Endothelial cell of hepatic sinusoid (primary cell): ENCODE data around the gene COL7A1.

Experiments used
- in situ Hi-C: cut with HindIII; loops from 2 replicates; pipeline ENCODE4 v1.10.0; 2017; ENCODE audit warnings: low sequenced_read_pairs

Gene COL7A1

DNA sequence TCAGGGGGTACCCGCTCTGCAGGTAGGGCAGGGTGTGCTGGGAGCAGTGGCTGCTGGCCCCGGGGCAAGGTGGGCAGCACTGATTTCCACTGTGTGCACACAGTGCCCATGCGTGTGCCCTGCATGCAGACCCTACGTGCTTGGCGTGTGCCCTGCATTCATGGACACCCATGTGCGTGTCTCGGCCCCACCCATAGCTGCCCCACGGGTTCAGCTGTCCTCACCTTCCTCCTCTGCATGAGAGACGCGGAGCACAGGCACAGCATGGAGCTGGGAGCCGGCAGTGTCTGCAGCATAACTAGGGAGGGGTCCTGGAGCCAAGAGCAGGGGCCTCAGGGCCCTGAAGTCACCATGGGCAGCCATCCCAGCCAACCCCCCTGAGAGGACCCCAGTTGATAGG lies 29.9 kb downstream of the COL7A1 start:
- in situ Hi-C loops: no loop called here

DNA sequence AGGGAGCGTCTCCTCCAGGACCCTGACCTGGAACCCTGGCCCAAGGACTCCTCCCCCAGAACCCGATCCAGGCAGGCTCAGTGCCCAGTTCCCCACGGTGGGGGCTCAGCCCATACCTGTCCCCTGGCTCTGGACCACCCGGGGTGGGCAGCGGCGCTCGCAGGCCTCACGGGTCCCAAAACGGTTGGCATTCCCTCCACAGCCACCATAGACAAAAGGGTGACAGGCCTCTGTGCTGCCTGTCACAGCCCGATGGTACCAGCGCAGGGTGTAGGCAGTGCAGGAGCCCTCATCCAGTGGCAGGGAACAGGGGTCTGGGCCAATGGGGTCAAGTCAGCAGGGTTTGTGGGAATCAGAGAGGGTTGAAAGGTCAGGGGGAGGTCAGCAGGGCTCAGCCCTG lies 30.5 kb downstream of the COL7A1 start:
- in situ Hi-C loops: no loop called here

DNA sequence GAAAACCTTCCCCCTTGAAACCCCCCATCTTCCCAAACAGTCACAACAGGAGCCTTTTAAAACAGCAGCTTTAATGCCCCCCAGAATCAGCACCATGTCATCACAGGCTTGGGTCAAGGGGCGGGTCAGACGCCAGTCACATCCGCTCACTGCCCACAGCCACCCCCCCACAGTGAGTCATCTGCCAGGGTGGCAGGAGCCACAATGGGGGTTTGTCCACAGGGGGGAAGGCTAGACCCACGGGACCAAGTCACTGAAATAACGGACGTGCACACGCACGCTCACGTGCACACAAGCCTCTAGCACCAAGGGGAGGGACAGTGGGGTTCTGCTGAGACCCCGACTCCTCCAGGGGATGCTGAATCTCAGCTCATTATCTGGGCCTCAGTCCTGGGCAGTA lies 31.1 kb downstream of the COL7A1 start:
- in situ Hi-C loops: no loop called here

DNA sequence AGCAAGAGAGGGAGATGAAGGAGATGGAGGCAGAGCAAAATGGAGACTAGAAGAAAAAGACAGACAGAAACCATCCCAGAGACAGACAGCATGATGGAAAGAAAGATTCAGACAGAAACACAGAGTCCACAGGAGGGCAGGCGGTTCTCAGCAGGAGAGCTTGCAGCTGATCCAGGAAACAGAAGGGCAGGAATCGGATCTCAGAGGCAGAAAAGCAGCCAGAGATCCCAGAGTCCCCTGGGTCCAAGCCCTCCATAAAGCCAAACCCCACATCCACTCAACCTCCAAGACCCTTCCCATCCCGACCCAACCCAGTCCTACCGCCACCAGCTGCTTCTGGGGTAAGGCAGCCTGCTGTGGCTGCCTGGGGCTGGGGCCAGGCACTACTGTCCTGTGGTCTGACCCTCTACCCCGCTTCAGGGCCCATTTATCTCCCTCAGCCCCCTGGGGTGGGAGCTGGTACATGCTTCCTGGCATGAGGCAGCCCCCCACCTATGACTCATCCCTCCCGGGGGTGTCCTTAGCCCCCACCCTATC lies 31.7 kb downstream of the COL7A1 start, which contains the start of gene UCN2:
Gene UCN2, minus strand, starts transcription at position 400 of the 537 bp plus-strand sequence. CDS start 657 bp downstream, outside the sequence.
- in situ Hi-C loops: no loop called here

DNA sequence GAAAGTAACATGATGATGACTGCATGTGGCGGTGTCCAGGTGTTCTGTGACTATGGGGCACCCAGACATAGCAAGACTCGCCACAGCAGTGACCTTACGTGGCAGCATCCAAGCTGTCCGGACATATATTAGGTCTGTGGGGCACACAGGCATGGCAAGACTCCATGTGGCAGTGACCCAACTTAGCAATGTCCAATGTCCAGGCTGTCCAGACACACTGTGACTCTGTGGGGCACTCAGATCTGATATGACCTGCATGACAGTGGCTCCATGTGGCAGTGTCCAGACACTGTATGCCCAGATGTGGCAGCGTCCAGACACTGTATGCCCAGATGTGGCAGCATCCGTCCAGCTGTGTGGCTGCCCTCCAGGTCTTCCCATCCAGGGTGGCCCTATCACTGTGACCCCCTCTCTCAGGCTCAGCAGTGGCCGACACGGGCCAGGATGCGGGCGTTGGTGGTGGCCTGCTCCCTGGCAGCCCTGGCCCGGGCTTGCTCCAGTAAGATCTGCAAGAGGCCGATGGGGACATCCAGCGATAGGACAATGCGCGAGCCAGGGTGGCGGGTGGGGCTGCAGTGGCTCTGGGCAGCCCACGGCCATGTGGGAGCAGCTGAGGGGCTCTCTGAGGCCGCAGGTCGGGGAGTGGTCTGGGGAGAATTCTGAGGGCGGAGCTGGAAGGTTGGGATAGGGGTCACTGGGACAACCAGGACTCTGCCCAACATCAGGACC lies 32.6 kb downstream of the COL7A1 start:
- in situ Hi-C loops: no loop called here

DNA sequence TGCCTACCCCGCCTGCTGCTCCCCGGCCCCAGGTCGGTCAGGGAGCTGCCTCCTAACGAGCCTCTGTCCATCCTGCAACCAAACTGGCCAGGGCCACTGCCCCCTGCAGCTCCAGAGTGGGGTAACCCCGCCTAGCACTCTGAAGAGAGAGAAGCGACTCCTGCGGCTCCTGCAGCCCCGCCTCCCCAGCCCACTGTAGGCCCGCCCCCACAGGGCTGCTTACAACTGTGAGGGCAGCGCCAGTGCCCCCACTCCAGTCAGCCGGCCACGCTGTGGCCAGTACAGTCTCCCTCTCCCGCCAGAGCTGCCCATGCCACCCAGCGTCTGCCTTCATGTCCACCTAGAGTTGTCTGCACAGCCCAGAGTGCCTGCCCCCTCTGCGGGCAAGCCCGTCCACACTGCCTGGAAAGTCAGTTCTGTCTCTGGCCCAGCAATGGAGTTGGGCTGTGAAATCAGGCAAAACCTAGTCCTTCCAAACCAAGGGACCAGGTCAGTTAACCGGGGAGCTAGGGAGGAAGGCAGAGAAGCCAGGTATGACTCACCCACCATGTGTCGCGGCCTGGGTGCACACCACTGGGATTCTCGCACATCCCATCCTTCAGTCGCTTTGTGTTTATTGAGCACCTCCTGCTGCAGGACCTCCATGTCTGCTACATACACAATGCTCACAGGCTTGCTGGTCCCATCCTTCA lies 33.9 kb downstream of the COL7A1 start:
- in situ Hi-C loops: no loop called here

DNA sequence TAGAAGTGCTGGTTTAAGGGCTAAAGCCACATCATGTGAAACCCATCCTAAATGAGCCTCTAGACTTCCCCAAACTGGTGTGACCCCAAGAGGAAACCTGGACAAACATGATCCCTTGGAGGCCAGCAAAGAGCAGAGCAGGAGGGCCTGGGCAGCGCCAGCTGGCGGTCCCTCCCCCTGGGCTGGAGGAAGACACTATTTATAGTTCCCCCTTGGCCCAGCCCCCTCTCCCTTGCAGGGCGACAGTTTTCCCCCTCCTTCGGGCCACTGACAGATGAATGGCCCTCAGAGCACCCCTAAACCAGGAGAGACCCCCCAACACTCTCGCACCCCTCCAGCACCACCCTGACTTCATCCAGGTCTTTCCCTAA lies 34.5 kb downstream of the COL7A1 start:
- in situ Hi-C loops: no loop called here

DNA sequence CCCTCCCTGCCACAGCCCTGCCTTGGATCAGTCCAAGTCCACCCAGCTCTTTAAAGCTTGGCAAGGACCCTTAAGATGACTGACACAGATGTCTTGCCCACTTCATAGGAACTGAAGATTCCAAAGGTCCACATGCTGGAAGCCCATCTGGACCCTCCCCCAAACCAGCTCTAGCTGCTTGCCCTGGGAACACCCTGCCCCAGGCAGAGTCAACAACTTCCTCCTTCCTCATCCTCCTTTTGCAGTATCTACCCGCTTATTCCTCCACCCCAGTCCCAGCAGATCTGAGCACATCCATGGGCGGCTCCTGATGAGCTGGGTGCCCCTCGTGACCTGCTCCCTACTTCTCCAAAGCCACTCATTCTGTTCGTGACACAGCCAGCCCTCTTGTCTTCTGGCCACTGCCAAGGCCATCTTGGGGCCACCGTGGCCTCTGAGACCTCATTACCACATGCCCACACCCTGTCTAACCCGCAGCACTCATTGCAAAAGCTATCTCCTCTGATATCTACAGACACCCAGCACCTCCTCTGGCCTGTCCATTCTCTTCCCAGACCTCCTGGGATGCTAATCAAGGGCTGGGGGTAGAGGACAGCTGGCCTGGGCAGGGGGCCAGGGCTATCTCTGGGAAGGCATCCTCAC lies 36.5 kb downstream of the COL7A1 start:
- in situ Hi-C loops: loop anchor here (10.0 kb wide), 2 partner anchors 76 to 284 kb away; partner anchors contain the start of gene SLC26A6

DNA sequence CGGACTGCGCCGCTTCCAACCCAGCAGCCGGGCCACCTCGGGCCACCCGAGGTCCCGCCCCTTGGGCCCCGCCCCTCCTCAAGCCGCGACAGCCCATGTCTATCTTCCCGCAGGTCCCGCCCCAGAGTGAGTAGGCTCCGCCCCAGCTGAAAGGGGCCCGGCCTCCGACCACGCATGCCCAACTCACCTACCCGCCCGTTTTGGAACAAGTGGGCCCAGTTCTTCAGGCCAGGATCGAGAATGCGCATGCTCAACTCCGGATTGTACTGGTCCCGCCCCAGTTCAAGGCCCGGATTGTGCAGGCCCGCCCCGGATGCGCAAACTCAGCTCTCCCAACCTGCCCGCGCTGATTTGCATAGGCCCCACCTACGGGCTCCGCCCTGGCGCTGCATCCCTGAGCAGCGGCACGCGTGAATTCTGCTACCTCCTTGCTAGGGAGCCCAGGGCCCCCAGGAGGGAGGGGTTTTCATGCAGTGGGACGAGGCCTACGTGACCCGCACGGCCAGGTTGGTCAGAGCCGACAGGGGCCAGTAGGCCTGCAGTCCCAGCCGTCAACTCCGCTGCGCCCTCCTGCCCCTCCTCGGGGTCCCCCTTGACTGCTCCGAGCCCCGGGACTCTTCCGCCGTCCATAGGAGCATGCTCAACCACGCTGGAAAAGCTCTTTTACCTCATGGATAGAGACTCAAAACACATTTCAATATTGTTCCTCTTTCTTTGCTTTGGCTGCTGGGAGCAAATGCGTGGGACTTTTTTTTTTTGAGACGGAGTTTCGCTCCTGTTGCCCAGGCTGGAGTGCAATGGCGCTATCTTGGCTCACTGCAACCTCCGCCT lies 38.1 kb downstream of the COL7A1 start, which contains the start of gene PFKFB4:
Gene PFKFB4, minus strand, starts transcription at position 8 of the 831 bp plus-strand sequence. CDS start 26 bp downstream, outside the sequence.
- in situ Hi-C loops: loop anchor here (10.0 kb wide), 2 partner anchors 78 to 282 kb away; partner anchors contain the start of gene SLC26A6

DNA sequence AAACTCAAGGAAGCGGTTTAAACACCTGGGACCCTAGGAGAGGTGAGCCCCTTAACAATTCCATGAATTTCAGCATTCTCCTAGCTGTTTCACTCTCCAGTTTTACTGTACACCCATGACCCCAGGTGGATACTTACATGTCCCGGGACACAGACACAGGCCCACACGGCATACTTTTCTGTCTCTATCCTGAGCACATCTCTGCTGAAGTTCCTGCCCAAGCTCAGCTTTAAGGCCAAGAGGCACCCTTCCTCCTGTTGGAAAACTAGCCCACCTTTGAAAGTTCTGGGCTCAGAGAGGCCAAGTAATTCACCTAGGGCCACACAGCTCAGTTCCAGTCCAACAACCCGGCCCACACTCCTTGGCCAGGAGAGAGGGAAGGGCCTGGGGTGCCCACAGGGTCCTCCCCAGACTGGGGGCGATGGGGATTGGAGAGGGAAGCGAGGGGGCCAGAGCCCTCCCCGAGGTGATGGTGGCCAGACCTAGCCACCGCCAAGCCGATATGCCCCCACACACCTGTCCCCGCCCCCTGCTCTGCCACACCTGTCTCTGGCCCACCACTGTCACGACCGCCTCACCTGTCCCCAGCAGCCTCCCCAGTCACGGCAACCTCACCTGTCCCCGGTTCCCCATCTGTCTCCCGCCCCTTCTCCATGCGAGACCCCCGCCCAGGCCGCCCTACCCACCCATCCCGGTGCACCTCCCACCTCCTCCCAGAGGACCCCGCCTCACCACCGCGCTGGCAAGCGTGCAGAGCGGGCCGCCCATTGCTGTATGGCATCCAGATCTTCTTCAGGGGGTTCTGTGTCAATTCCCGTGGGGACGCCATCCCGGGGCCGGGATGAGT lies 39.0 kb downstream of the COL7A1 start:
- in situ Hi-C loops: loop anchor here (10.0 kb wide), 2 partner anchors 79 to 281 kb away; partner anchors contain the start of gene SLC26A6

DNA sequence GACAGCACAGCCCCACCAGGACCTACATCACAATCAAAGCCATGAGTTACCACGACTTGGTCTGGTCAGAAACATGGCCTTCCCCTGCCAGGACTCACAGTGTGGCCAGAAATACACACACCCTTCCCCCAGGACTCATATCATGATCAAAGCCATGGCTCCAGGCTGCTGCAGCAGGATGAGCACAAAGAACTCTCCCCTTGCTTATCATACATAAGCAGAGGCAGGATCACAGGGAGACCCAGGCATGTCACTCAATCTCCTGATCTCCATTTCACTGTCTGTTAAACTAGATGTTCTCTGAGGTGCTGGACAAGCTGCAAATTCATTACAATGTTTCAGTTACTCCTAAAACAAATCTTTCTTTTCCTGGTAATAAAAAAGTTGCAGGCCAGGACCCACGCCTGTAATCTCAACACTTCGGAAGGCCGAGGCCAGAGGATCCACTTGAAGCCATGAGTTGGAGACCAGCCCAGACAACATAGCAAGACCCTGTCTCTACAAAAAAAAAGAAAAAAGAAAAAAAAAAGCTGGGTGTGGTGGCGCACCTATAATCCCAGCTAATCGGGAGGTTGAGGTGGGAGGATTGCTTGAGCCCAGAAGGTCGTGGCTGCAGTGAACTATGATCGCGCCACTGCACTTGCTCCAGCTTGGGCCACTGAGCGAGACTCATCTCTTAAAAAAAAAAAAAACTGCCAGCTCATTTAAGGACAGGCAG lies 39.7 kb downstream of the COL7A1 start:
- in situ Hi-C loops: loop anchor here (10.0 kb wide), 2 partner anchors 79 to 281 kb away; partner anchors contain the start of gene SLC26A6

DNA sequence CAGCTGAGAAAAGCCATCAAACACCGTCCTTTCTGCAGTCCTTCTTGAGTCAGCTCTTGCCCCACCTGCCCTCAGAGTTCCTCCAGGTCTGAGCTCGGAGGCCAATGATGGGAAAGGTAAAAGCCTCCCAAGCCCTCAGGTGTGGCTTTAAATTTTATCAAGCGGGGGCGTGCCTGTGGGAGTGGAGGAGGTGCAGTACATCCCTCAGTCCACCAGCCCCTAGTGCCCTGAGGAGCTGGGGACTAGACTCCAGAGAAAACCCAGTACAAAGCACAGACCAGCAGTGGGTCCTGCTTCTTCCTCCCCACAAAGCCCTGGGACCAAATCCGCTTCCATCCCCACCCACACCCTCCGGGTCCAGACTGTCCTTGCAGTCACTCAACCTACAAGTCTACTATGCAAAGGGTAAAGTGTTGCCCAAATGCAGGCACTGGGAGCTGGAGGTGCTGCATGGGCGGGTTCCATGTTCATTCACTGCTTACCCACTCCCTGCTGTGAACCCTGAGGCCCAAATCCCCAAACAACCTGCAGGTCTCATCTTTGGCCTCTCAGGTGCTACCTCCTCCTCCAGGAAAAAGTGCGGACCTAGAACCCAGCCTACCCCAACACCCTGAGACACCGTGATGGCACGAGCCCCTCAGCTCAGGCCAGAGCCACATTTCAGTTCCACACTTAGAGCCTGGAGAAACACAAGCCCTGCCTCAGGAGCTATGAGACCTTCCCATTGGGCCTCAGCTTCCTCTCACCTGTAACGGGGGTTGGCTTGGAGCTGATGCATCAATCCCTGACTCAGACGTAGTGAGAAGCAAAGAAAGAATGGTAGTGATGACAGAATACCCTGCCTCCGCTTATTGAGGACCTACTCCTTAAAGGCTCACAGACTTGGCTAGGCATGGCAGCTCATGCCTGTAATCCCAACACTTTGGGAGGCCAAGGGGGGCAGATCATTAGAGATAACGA lies 41.0 kb downstream of the COL7A1 start:
- in situ Hi-C loops: loop anchor here (5.0 to 10.0 kb wide), 3 partner anchors 81 to 279 kb away; partner anchors contain the start of gene SLC26A6

DNA sequence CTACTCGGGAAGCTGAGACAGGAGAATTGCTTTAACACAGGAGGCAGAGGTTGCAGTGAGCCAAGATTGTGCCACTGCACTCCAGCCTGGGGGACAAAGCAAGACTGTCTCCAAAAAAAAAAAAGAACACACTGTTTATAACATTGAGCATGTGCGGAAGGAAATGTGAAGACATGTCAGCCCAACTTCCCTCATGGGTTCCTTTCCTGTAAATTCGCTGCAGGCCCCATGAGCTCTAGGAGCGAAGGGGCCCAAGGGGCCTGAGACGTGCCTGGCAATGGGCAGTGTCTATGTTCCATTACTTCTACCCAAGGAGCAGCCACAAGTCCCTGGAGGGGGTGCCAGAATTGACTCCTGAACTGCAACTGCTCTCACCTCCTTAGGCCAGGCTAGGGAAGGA lies 41.8 kb downstream of the COL7A1 start:
- in situ Hi-C loops: loop anchor here (5.0 to 10.0 kb wide), 3 partner anchors 81 to 279 kb away; partner anchors contain the start of gene SLC26A6

DNA sequence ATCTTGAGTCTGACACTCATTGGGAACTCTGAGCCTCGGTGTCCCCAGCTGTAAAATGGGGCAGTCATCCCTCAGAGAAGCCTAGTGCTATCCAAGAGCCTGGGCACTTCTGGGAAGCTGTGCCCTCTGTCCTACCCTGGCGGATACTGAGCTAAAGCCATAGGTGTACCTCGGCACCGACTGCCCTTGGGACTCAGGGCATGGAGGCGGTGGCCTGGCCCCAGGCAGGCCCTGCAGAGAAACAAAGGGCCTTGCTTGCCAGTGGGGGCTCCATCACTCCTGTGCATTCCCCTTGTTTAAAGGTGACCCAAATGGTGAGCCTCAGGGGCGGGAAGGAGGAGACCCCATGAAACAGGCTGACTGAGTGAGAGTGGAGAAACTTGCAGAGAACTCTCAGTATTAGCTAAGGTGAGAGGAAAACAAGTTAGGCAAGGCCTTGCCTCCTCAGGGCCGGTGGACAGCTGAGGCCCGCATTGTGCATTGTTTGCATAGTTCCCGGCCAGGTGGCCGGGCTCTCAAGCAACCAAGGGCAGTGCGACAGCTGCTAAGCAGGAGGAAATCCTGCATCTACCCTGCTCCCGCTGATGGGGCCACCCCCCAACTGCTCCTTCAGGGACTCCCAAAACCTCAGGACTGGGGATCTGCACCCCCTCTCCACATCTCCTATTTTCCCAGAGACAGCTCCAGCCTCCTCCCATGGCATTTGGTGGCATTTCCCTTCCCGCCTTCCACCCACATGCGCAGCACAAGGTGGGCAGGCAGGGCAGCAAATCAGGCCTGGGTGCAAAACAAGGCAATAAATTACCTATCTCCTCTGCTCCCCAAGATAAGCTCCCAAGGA lies 42.8 kb downstream of the COL7A1 start:
- in situ Hi-C loops: loop anchor here (5.0 to 10.0 kb wide), 3 partner anchors 80 to 278 kb away; partner anchors contain the start of gene SLC26A6

DNA sequence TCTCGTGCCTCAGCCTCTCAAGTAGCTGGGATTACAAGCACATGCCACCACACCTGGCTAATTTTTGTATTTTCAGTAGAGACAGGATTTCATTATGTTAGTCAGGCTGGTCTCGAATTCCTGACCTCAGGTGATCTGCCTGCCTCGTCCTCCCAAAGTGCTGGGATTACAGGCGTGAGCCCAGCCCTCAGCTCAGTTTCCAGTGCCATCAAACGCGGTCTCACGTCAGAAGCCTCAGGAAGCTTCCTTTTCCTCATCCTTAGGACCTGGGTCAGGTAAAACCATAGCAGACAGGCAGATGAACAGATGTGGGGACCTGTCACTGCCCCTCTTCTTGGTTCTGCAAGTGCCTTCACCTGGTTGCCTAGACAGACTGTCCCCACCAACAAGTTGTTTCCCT lies 43.5 kb downstream of the COL7A1 start:
- in situ Hi-C loops: loop anchor here (5.0 to 10.0 kb wide), 3 partner anchors 79 to 277 kb away; partner anchors contain the start of gene SLC26A6
